ENCODE results near the gene SMYD3.

- TF ChIP-seq POLR2A (IDR thresholded peaks at IDR 0.05): no peak
- TF ChIP-seq CTCF (IDR thresholded peaks at IDR 0.05): no peak
These were observed 216.0 kb downstream of the SMYD3 start for GRCh38 chr1:246291127-246291526.
